DMS114 treated with DMSO at 0.1 percent for 48 hours (cell line): ENCODE data around the gene ZNF606.

Experiments
- DNase-seq: peaks from one replicate; lab custom pipeline; 2025; ENCODE audit not compliant: unreplicated experiment; lab: John Stamatoyannopoulos, UW

The ZNF606 gene

DNA sequence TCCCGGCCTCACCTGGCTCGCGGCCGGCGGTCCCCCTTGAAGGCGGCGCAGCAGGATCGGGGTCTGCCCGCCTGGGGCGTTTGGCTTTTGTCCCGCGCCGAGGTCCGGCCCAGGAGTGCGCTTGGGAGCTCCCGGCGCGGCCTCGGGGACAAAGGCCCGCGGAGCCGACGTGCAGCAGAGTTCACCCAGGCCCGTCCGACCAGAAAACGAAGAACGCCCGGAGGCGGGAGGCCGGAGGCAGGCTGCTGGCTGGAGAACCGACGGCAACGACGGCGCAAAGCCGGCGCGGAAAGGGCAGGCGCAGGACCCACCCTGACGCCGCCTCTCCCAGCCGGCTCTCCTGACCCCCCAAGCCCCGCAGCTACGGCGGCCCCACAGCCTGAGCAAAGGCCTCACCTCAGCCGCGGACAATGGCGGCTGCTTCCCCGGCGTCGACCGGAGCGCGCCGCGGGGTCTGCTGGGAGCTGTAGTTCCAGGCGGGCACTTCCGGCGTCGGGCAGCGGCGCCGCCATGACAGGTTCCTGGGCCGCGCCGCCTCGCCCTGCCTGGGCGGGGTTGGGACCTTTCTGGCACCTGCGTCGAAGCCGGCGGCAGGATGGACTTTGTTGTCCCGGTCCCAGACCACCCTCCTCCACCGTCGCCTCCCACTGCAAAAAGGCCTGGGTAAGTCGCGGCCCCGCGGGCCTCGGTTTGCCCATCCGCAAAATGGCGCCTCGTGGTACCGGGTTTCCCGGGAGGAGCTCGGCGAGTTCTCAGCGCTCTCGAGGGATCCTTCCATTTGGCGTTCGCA, at the start of gene ZNF606:
Gene ZNF606 (minus strand): TSS at position 437 of the 790 bp plus-strand sequence. CDS start 1,501 bp downstream, outside the sequence.
- DNase-seq, result peak; percentile 73

DNA sequence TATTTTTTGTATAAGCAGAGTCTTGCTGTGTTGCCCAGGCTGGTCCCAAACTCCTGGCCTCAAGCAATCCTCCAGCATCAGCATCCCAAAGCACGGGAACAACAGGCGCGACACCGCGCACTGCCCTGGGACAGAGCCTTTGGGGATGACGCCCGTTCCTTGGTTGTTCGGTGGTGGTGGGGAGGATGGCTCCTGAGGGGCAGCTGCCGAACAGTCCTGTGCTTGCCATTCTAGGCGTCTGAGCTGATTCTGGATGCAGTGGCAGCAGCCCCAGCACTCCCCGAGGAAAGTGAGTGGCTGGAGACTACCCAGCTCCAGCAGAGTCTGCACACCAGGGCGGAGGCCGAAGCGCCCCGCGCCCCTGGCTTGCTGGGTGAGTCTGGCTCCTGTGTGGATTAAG, 49.6 kb upstream of the ZNF606 start:
- no peak for DNase-seq

DNA sequence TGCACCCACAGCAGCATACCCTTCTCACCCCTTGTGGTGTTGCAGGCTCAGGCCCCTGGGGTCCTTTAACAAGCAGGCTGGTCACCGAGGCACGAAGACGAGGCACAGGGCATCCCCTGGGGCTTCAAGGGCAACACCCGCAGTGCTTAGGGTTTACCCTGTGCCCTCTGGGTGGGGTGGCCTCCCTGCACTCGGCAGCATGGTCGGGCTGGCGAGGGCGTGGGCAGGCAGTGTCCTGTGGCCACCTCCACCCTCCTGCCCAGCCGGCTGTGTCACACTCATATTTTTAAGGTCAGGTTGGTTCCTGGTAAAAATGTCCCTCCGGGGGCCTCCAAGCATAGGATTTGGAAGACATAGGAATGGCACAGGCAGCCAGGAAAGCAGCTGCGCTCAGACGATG, 45.1 kb upstream of the ZNF606 start:
- DNase-seq, result no peak

DNA sequence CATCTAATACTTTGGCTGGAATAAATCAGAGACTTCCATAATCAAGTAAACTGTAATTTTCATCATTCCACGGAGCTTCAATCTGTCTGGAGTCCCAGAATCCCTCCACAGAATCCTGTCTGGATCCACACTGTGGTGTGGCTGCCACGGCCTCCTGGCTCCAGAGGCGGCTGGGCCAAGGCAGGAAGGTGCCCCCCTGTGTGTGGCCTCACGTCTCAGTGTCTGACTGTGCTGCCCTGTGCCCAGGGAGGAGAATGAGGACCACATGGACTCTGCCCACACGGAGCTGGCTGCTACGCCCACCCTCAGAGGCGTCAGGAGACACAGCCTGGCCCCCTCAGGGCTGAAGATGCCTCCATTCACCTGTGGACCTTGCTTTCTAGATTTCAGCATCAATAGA, 44.2 kb upstream of the ZNF606 start:
- no peak for DNase-seq

DNA sequence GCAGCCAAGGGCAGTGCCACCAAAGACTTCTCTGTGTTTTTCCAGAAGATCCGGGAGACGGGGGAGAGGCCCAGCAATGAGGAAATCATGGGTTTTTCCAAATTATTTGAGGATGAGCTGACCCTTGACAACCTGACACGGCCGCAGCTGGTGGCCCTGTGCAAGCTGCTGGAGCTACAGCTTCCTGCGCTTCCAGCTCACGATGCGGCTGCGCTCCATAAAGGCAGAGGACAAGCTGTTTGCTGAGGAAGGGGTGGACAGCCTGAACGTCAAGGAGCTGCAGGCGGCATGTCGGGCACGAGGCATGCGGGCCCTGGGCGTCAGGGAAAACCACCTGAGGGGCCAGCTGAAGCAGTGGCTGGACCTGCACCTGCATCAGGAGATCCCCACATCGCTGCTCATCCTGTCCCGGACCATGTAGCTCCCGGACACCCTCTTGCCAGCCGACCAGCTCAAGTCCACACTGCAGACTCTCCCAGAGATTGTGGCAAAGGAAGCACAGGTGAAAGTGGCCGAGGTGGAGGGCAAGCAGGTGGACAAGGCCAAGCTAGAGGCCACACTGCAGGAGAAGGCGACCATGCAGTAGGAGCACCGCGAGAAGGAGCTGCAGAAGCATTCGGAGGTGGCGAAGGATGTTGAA, 42.9 kb upstream of the ZNF606 start:
- no peak for DNase-seq

DNA sequence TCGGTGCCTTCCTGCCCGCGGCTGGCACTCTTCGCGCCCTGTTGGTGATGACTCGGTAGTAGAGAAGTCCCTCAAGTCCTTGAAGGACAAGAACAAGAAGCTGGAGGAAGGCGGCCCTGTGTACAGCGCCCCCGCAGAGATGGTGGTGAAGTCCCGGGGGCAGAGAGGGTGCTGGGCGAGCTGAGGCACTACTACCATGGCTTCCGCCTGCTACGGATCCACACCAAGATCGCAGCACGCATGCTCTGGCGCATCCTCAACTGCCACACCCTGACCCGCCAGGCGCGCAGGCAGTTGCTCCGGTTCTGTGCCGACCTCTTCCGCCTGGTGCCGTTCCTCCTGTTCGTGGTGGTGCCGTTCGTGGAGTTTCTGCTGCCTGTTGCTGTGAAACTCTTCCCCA, 42.3 kb upstream of the ZNF606 start:
- no peak for DNase-seq

DNA sequence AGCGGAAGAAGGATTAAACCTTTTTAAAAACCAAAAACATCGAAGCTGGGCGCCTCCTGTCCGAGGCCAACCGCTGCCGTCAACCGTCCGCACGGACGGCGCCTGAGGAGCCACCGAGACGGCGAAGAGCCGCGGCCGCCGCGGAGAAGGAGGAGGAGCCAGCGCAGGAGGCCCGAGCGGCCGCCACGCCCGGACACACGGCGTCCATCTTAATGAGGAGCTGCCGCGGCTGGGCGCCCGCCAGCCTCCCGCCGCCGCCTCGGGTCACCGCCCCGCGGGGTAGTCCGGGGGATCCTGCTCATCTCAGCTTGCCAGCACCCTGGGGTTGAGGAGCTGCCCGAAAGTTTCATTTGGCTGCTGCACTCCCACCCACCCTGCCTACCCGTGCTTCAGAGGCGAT, 41.8 kb upstream of the ZNF606 start:
- no peak for DNase-seq

DNA sequence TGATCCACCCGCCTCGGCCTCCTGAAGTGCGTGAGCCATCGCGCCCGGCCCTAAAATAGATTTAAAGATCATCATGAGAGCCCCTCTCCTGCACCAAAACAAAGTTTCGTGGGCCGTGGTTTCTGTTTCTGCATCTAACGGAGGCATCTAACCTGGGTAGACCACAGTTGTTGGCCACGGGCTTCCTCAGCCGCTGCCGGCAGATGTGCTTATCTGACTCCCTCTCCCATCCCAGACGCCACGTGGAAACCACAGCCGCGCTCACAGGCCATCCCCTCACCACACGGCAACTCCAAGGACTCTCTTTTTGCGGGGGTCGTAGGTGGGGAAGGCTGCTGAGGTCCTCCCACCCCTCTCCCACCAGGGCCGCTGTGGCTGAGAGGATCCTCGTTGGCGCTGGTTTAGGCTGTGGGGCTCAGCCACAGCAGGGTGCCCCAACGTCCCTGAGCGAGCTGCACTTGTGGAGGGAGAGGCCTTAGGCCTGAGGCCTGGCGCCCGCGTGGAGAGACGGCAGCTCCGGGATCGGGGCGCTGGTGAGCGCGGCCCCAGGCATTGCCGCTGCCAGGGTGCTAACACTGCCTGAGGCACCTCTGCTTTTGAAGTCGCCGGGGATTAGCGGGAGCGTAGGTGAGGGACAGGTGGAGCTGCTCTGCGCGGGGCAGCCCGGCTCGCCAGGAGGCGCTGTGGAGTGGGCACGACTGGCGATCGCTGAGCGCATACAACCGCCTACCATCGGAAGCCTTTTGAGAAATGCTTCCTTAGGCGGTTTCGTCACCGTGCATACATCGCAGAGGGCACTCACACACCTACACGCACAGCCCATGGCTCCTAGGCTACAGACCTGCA, 40.1 kb upstream of the ZNF606 start:
- no peak for DNase-seq

DNA sequence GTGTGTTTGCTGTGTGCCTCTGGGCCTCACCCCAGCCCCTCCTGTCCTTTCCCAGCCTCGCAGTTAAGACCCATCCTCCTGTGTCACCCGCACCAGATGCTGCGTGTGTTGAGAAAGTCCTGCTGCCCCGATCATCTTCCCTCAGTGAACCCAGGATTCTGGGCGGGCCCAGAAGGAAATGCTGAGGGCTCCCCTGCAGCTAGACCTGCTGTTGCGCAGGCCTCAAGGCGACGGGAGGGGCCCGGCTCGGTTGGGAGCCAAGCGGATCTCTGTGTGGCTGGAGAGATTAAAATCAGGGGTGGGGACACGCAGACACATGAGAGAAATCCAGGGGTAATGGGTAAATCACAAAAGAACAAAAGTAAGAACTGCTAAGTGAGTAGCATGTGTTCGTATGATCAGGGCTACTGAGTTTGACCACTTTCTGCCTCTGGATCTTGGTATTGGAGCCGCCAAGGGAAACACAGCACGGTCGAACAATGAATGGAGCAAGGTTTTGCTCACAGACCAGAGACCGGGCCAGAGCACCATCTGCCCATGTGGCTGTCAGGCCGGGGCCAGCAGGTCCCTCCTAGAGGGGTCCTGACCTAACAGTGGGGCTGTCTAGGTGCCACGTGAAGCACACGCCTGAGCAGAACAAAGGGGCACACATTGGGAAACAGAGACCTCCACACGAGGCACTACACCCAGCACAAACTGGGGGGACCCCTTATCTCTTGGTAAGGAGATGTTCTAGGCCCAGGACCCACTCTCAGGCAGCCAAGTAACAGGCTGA, 38.3 kb upstream of the ZNF606 start:
- DNase-seq, result no peak

DNA sequence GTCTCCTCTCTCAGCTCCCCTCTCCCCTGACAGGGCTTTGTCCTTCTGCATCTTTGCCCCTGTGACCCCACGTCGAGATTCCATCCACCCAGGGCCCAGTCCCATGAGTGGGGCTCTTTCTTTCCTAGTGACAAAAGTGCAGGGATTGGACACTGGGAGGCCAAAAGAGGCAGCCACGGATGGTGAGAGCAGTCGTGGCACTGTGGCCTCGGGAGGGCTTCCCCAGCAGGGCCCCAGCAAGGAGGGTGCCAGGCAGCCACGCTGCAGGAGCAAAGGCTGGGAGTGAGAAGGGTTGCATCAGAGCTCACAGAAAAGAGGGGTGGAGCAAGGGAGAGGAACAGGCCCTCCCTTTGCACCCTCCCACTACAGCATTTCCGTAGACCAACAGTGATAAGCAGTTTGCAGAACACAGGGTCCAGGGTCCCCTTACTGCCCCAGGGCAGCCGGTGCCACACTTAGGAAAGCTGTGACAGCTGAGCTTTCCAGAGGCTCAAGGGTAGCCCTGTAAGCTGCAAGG, 36.1 kb upstream of the ZNF606 start:
- DNase-seq, result no peak

DNA sequence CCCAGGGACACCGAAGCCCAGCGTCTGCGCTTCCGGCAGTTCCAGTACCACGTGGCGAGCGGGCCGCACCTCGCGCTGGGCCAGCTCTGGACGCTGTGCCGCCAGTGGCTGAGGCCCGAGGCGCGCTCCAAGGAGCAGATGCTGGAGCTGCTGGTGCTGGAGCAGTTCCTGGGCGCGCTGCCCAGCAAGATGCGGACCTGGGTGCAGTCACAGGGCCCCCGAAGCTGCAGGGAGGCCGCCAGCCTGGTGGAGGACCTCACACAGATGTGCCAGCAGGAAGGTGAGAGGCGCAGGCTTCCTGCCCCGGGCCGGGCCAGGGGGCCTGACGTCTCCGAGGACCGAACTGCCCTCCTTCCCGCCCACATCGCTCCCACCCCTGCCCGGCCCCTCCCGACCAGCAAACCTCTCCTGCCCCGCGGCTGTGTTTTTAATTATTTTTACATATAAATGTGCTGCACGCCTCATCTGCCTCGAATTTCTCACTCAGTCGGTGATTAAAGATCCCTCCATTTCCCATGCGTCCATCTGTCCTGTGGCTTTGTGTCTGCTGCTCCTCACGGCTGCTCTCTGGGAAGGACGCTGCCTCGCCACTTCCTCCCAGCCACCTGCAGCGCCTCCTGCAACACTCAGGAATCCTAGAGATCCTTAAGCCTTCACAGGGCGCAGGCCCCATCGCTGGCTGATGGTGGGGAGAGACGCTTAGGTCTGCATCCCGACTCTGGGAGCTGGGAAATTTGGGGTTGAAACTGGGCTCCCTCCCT, 35.5 kb upstream of the ZNF606 start:
- DNase-seq, result no peak

DNA sequence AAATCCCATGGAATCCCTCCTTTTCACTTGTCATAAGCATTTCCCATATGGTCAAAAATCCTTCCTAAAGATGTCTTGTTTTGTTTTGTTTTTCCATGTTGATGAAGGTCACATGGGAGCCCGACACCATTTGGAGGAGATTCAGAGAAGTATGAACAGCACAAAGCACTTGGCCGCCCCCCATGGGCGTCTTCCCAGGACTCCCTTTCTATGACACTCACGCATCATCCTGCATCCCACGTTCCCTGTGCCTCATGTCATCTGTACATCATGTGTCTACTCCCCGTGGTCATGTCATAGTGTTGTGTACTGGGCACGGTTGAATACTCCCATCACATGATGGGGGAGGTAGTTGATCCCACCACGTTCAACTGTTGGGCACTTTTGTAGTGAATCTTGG, 33.2 kb upstream of the ZNF606 start:
- no peak for DNase-seq

DNA sequence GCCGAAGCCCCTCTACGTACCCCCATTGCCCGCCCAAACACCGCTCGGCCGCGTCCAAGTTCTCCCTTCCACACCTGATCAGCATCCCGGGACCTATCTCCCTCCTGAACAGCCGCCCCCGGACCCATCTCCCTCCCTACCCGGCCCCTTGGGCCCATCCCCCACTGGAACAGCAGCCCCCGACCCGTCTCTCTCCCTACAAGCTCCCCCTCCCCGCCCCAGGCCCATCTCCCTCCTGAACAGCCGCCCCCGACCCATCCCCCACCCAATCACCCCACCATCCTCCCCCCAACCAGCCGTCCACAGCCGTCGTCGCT, 31.8 kb upstream of the ZNF606 start:
- DNase-seq, result no peak

DNA sequence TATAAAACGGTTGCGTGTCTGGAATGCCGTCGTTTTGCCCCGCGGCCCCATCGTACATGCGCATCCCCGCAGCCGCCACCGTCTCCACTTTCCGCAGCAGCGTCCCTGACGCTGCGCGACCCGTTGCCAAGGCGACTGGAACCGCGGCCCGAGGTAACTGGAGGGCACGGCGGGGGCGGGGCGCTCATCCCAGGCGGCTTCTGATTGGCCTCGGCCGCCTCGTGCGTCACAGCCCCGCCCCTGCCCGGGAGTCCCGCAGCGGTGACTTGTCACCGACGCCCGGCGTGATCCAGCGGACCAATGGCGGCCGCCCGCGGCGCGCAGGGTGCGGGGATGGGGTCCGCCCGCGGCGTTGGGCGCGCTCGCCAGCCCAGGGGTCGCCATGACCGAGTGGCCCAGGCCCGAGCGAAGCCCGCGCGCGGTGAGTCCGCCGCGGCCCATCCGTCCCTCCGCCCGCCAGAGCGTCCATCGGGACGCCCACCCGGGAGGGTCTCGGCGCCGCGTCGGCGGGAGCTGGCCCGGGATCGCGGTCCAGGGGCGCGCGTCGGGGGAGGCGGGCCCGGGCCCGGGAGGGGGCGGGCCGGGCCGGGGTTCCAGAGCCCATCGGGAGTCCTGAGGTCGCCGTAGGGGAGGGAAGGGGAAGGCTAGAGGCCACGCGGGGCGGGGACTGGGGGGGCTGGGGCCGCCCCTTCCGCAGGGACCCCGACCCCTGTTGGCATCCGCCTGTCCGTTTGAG, 31.3 kb upstream of the ZNF606 start, which contains the start of gene ZSCAN1:
Gene ZSCAN1 (plus strand): TSS at position 285 of the 736 bp plus-strand sequence. CDS start 3,812 bp downstream, outside the sequence.
- peak; percentile 94 for DNase-seq

DNA sequence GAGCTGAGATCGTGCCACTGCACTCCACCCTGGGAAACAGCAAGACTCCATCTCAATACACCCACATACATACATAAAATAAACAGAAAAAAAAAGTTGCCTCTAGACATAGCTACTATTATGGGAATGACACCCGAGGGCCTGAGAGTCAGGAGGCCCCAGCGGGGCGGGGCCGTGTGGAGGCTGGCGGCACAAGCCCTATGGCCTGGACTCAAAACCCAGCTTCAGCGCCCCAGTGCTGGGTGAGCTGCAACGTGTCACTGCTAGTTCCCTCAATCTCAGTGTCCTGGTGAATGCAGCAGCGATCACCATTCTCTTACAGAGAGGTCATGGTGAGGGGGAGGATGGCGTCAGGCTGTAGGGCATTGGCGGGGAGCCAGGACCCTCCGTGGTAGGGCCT, 22.0 kb upstream of the ZNF606 start:
- no peak for DNase-seq

DNA sequence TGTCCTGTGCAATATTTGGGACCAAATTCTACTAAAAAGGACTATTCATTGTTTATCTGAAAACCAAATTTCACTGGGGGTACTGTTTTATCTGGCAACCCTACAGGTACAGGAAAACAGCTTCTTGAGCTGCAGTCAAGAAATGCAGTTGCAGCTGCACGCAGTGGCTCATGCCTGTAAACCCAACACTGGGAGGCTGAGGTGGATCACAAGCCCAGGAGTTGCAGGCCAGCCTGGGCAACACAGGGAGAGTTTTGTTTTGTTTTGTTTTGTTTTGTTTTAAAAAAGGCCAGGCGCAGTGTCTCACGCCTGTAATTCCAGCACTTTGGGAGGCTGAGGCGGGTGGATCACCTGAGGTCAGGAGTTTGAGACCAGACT, 19.7 kb upstream of the ZNF606 start:
- DNase-seq, result no peak

DNA sequence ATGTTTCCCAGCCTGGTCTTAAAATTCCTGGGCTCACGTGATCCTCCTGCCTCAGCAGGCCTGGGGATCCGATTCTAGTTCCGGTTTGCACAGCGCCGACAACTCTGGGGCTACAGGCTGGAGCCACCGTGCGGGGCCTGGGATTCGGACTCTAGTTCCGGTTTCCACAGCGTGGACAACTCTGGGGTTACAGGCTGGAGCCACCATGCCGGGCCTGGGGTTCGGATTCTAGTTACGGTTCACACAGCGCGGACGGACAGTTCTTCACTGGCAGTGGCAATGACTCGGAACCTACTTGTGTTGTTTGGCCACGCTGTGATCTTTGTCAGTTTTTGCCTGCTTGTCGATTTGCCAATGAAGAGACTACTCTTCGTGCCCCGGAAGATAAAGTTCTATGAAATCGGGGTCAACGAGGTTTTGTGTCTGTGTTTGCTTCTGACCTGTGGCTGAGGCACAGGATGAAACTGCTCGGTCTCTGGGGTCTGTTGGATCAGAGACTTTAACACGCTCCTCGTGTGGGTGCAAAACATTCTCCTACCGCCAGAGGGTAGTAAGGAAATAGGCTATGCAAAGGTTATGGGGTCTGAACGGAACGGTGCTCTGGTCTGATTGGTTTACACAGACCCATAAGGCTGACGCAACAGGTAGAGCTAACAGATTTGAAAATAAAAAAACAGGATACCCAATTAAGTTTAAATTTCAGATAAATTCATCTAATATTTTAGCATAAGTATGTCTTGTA, 19.1 kb upstream of the ZNF606 start:
- no peak for DNase-seq

DNA sequence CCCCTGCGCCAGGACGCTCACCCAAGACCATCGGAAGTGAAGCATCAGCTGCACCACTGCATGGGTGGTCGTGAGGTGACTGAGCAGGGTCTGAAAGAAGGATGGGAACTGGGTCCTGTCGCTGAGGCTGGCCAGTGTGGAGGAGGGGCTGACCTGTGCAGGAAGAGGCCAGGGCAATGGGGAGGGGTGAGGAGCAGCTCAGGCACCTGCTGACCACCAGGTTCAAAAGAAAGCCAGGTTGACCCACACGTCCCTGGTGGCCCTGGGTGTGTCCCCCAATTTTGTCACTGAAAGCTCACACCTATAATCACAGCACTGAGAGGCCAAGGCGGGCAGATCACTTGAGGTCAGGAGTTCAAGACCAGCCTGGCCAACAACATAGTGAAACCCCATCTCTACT, 17.5 kb upstream of the ZNF606 start:
- no peak for DNase-seq

DNA sequence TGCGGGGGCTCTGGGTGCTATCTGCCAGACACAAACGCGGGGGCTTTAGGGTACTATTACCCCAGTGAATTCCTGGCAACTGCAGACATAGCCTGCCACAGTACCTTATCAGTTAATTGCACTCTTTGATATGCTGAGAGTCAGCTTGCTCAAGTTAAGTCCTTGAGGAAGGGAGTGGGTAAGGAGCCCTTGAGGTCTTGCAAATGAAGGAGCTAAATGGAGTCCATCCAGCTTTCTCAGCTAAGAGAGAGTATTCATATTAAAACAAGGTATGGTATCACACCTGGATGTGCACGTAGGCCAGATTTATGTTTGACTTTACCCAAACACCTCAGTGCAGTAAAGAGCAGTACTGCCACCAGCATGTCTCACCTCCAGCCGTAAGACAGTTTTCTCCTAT, 11.5 kb upstream of the ZNF606 start:
- DNase-seq, result no peak
